HL-60 (cell line): ENCODE data around the gene TMTC1.

Experiments used
- DNase-seq, 2 experiments: peaks; one replicate each; pipeline ENCODE4 v3.0.0-alpha.2; 2010 to 2020; ENCODE audit warnings: low read depth in 1 of 2, low spot score in 1 of 2
- H3K27ac ChIP-seq: fragments of 250-450 bp; sonication (Bioruptor Pico); replicated peaks from 2 replicates; pipeline ENCODE4 v1.5.1; 2020; ENCODE audit warnings: mild to moderate bottlenecking, moderate library complexity
- H3K27me3 ChIP-seq: fragments of 250-450 bp; sonication (Bioruptor Pico); 2 replicates; pipeline ENCODE4 v1.5.1; 2021; ENCODE audit warnings: mild to moderate bottlenecking, moderate library complexity; ENCODE audit not compliant: insufficient read depth, poor library complexity, severe bottlenecking
- H3K4me3 ChIP-seq: replicated peaks from 2 replicates; pipeline ENCODE4 v1.5.1; 2011; ENCODE audit warnings: mild to moderate bottlenecking, control low read depth, low read length; ENCODE audit not compliant: insufficient read depth
- GABPA ChIP-seq: IDR thresholded peaks from 2 replicates; pipeline ENCODE4 v1.6.1; 2012; ENCODE audit warnings: low read depth
- POLR2AphosphoS5 ChIP-seq: IDR thresholded peaks from 2 replicates; pipeline ENCODE4 v1.6.1; 2012; ENCODE audit warnings: low read depth
- SPI1 ChIP-seq: IDR thresholded peaks from 2 replicates; pipeline ENCODE4 v1.6.1; 2012; ENCODE audit warnings: low read depth, mild to moderate bottlenecking, borderline replicate concordance
- TF ChIP-seq, protein P1 (sequence below): IDR thresholded peaks from 2 replicates; pipeline ENCODE4 v1.6.1; 2012; ENCODE audit warnings: low read depth; ENCODE audit not compliant: insufficient replicate concordance
- TF ChIP-seq, protein P2 (sequence below): IDR thresholded peaks from one replicate; pipeline ENCODE4 v1.5.1; 2011; ENCODE audit warnings: low read length, control low read depth, inconsistent platforms; ENCODE audit not compliant: insufficient read depth

The TMTC1 gene

GRCh38 chr12:29612912-29613311 lies 170.8 kb downstream of the TMTC1 start:
- no peak for DNase-seq
- TF ChIP-seq SPI1 (no peak), GABPA (no peak), POLR2AphosphoS5 (no peak)
- TF ChIP-seq, protein P1, sequence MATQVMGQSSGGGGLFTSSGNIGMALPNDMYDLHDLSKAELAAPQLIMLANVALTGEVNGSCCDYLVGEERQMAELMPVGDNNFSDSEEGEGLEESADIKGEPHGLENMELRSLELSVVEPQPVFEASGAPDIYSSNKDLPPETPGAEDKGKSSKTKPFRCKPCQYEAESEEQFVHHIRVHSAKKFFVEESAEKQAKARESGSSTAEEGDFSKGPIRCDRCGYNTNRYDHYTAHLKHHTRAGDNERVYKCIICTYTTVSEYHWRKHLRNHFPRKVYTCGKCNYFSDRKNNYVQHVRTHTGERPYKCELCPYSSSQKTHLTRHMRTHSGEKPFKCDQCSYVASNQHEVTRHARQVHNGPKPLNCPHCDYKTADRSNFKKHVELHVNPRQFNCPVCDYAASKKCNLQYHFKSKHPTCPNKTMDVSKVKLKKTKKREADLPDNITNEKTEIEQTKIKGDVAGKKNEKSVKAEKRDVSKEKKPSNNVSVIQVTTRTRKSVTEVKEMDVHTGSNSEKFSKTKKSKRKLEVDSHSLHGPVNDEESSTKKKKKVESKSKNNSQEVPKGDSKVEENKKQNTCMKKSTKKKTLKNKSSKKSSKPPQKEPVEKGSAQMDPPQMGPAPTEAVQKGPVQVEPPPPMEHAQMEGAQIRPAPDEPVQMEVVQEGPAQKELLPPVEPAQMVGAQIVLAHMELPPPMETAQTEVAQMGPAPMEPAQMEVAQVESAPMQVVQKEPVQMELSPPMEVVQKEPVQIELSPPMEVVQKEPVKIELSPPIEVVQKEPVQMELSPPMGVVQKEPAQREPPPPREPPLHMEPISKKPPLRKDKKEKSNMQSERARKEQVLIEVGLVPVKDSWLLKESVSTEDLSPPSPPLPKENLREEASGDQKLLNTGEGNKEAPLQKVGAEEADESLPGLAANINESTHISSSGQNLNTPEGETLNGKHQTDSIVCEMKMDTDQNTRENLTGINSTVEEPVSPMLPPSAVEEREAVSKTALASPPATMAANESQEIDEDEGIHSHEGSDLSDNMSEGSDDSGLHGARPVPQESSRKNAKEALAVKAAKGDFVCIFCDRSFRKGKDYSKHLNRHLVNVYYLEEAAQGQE, result no peak
- TF ChIP-seq, protein P2, sequence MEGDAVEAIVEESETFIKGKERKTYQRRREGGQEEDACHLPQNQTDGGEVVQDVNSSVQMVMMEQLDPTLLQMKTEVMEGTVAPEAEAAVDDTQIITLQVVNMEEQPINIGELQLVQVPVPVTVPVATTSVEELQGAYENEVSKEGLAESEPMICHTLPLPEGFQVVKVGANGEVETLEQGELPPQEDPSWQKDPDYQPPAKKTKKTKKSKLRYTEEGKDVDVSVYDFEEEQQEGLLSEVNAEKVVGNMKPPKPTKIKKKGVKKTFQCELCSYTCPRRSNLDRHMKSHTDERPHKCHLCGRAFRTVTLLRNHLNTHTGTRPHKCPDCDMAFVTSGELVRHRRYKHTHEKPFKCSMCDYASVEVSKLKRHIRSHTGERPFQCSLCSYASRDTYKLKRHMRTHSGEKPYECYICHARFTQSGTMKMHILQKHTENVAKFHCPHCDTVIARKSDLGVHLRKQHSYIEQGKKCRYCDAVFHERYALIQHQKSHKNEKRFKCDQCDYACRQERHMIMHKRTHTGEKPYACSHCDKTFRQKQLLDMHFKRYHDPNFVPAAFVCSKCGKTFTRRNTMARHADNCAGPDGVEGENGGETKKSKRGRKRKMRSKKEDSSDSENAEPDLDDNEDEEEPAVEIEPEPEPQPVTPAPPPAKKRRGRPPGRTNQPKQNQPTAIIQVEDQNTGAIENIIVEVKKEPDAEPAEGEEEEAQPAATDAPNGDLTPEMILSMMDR, result no peak
- peaks cover 8% of the 10 kb centered on the region for H3K27me3 ChIP-seq
- no peak overlapping the region for H3K4me3 ChIP-seq
- no peak overlapping the region for H3K27ac ChIP-seq

DNA sequence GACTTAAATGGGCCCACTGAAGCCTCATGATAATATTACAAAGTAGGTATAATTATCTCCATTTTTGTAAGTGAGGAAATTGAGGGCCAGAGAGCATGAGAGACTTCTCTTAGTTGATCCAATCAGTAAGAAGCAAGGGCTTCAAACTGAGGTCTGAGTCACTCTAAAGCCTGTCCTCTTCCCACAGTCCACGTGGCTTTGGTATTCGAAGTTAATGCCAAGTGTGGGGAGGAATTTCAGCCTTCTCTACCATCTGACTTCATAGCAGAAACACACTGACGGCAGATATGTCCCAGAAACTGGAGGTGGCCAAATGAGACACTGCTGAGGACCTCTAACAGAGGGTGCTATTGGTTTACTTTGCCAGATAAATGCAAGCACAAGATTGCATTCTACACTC lies 171.8 kb downstream of the TMTC1 start:
- TF ChIP-seq GABPA (no peak), SPI1 (no peak), POLR2AphosphoS5 (no peak)
- TF ChIP-seq, protein P2, result no peak
- TF ChIP-seq, protein P1, result no peak
- no peak for DNase-seq
- H3K4me3 ChIP-seq, result no peak overlapping the region
- no peak overlapping the region for H3K27ac ChIP-seq
- peaks cover 6% of the 10 kb centered on the region for H3K27me3 ChIP-seq

DNA sequence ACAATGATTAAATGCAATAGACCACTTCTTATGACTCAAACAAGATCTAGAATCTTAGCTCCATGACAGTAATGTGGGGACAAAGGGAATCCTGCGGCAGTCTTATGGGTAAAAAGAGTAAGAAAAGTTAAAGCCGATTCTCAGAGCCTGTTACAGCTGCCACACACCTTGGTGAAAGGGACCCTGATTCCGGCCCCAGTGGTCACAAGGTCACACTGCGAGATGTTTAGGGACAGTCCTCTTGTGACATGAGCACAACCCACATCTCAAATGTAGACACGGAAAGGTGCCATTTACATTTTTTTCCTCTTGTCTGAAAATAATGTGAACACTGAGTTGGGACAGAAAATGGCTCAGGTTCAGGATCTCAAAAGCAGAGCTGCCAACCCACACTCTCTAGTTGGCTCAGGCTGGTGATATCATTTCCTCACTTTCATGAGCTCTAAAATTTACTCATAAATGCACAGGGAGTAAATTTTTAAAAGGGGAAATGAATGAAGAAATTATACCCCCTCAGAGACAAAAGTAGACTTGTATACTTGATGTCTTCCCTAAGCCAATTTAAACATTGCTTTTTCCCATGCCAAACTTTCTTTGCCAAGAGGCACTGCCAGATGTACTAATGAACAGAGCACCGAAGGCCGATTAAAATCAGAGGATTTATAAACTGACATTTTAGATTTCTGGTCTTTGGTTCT lies 173.1 kb downstream of the TMTC1 start:
- no peak overlapping the region for H3K4me3 ChIP-seq
- no peak overlapping the region for H3K27ac ChIP-seq
- TF ChIP-seq SPI1, result no peak
- no peak for TF ChIP-seq GABPA
- TF ChIP-seq, protein P2, result no peak
- TF ChIP-seq, protein P1, result no peak
- TF ChIP-seq POLR2AphosphoS5, result no peak
- peaks cover 4% of the 10 kb centered on the region for H3K27me3 ChIP-seq
- DNase-seq, result no peak
